GM06990 (cell line): Measurements from ENCODE around the gene RNF11.

Source experiments
- DNase-seq: peaks from one replicate; pipeline ENCODE4 v3.0.0-alpha.2; 2011; ENCODE audit not compliant: insufficient read length; ENCODE audit errors: extremely low read depth
- H3K27me3 ChIP-seq: replicated peaks from 2 replicates; pipeline ENCODE4 v1.6.0; 2011; ENCODE audit warnings: low read length; ENCODE audit not compliant: control insufficient read depth, insufficient read depth
- H3K36me3 ChIP-seq: 2 replicates; pipeline ENCODE4 v1.5.1; 2011; ENCODE audit warnings: low read length; ENCODE audit not compliant: control insufficient read depth, insufficient read depth
- H3K4me3 ChIP-seq: replicated peaks from 2 replicates; pipeline ENCODE4 v1.5.1; 2011; ENCODE audit warnings: low read depth, mild to moderate bottlenecking, control low read depth, low read length
- CTCF ChIP-seq: IDR thresholded peaks from 2 replicates; pipeline ENCODE4 v1.5.1; 2011; ENCODE audit warnings: low read length, control low read depth, mild to moderate bottlenecking, inconsistent platforms; ENCODE audit not compliant: insufficient read depth, poor library complexity, severe bottlenecking

RNF11 gene

DNA sequence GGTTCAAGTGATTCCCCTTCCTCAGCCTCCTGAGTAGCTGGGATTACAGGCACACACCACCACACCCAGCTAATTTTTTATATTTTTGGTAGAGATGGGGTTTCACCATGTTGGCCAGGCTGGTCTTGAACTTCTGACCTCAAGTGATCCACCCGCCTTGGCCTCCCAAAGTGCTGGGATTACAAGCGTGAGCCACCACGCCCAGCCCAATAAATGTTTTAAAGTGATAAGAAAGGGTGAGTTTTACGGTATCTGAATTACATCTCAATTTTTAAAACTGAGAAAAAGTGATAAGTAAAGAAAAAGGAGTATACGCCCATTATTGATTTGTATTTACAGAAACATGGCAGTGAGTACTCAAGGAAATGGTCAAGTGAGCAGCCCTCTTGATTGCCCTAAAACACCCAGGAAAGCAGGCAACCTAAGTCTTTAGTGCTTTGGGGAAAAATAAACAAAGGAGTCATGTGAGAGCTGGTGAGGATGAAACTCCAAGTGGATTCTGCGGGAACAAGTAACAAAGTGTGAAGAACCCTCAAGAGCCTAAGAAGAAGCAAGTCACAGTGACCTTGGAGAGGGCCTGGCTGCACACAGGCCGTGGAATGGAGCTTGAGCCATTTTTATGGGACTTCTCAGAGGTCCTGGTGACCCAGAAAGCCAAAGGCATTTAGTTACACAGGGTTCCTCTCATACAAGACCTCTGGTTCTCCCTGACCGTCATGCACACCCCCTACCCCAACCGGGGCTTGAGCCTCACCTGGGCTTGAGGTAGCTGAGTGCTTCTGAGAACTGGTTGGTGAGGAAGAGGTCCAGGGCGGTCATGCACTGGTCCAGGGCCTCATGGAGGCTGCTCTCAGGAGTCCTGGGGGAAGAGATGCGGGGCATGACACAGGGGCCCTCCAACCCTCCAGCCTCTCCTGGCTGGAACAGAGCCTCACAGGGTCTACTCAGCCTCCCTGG lies 85.2 kb downstream of the RNF11 start:
- no peak for DNase-seq
- H3K27me3 ChIP-seq, result no peaks in the 10 kb centered on the region
- no peak for TF ChIP-seq CTCF
- no peaks in the 10 kb centered on the region for H3K36me3 ChIP-seq
- H3K4me3 ChIP-seq, result no peak overlapping the region

- no peaks in the 10 kb centered on the region for H3K27me3 ChIP-seq
- no peak overlapping the region for H3K4me3 ChIP-seq
- H3K36me3 ChIP-seq, result no peaks in the 10 kb centered on the region
- no peak for DNase-seq
- no peak for TF ChIP-seq CTCF
Observed at GRCh38 chr1:51321924-51322280, 85.8 kb downstream of the RNF11 start.

DNA sequence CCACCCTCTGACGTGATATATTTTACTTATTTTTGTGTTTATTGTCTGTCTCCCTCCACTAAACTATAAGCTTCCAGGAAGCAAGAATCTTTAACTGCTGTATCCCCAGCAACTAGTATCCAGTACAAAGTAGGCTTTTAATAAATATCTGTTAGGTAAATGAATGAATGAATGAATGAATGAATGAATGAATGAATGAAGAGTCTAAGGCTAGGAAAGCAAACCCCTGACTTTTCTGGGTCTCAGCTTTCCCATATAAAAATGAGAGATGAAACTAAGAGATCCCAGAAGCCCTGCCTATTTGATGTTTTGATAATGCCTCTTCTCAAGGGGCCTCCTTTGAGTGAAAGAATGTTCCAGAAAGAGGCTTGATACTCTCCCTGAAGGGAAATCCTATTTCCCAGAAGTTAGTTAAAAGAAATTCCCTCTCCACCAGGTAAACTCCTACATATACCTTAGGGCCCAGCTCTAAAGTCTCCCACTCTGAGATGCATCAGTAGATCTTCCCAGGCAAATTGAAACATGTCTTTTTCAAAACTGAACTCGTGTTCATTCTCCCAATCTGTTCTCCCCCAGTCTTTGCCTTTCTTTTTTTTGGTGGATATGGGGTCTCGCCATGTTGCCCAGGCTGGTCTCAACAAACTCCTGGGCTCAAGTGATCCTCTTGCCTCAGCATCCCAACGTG lies 86.5 kb downstream of the RNF11 start:
- TF ChIP-seq CTCF, result no peak
- no peak overlapping the region for H3K4me3 ChIP-seq
- H3K36me3 ChIP-seq, result no peaks in the 10 kb centered on the region
- H3K27me3 ChIP-seq, result no peaks in the 10 kb centered on the region
- no peak for DNase-seq
